Measurements from ENCODE around the gene ZSCAN5A. TPM values are rescaled to one million over a fixed set of nuclear protein-coding genes. Genes with fewer than 3 reads are reported as not detected.
"Not testable (repeated sequence)": the region's sequence is repeated elsewhere in the genome, so short reads cannot be mapped to it uniquely, and the experiment has no call there.

Gene ZSCAN5A
- total RNA-seq, 1 donor from 2014 or later = 1.4 TPM

- H3K4me3 ChIP-seq (ENCODE audit: low read depth, low read length) = no peak overlapping the region
- DNase-seq (ENCODE audit: low read depth) = no peak
- no peak for TF ChIP-seq CTCF (conservative IDR thresholded peaks at IDR 0.05; ENCODE audit: low read depth, low read length)
Measured at GRCh38 chr19:56273563-56274117, 41.0 kb downstream of the ZSCAN5A start.

- H3K4me3 ChIP-seq (ENCODE audit: low read depth, low read length) = no peak within 1 kb of the TSS
- no peak for DNase-seq (ENCODE audit: low read depth)
- no peak for TF ChIP-seq CTCF (conservative IDR thresholded peaks at IDR 0.05; ENCODE audit: low read depth, low read length)
Measured at GRCh38 chr19:56272161-56272798, 42.4 kb downstream of the ZSCAN5A start, which contains the start of gene EDDM13. TSS of gene EDDM13 (plus strand) at chr19:56272748. CDS start at chr19:56272835, 87 bp downstream.

- TF ChIP-seq CTCF (conservative IDR thresholded peaks at IDR 0.05; ENCODE audit: low read depth, low read length) = no peak
- no peak overlapping the region for H3K4me3 ChIP-seq (ENCODE audit: low read depth, low read length)
Measured at GRCh38 chr19:56271151-56271550, 43.5 kb downstream of the ZSCAN5A start.

GRCh38 chr19:56270676-56271075, 44.0 kb downstream of the ZSCAN5A start:
- TF ChIP-seq CTCF (conservative IDR thresholded peaks at IDR 0.05; ENCODE audit: low read depth, low read length) = no peak
- no peak overlapping the region for H3K4me3 ChIP-seq (ENCODE audit: low read depth, low read length)
- DNase-seq (ENCODE audit: low read depth) = no peak

More at GRCh38 chr19:56271151-56271550, 43.5 kb downstream of the ZSCAN5A start:
- DNase-seq (ENCODE audit: low read depth) = no peak

- H3K4me3 ChIP-seq (ENCODE audit: low read depth, low read length) = no peak overlapping the region
- TF ChIP-seq CTCF (conservative IDR thresholded peaks at IDR 0.05; ENCODE audit: low read depth, low read length) = no peak
- DNase-seq (ENCODE audit: low read depth) = no peak
Measured at GRCh38 chr19:56269348-56269747, 45.3 kb downstream of the ZSCAN5A start.

GRCh38 chr19:56266051-56266450, 48.6 kb downstream of the ZSCAN5A start:
- no peak for TF ChIP-seq CTCF (conservative IDR thresholded peaks at IDR 0.05; ENCODE audit: low read depth, low read length)
- H3K4me3 ChIP-seq (ENCODE audit: low read depth, low read length) = no peak overlapping the region

GRCh38 chr19:56263319-56263718, 51.3 kb downstream of the ZSCAN5A start:
- no peak for TF ChIP-seq CTCF (conservative IDR thresholded peaks at IDR 0.05; ENCODE audit: low read depth, low read length)

More at GRCh38 chr19:56266051-56266450, 48.6 kb downstream of the ZSCAN5A start:
- no peak for DNase-seq (ENCODE audit: low read depth)

GRCh38 chr19:56261932-56262331, 52.7 kb downstream of the ZSCAN5A start:
- DNase-seq (ENCODE audit: low read depth); H3K4me3 ChIP-seq (ENCODE audit: low read depth, low read length): not testable (repeated sequence)

More at GRCh38 chr19:56263319-56263718, 51.3 kb downstream of the ZSCAN5A start:
- no peak for DNase-seq (ENCODE audit: low read depth)
- H3K4me3 ChIP-seq (ENCODE audit: low read depth, low read length) = no peak overlapping the region
